AG04449 (cell line): ENCODE data around the gene PPP1CA.

Experiments
- CTCF ChIA-PET: fragments of 350-600 bp; formaldehyde crosslinking; extraction: SDS; loops from one replicate; lab custom pipeline; 2021; ENCODE audit warnings: antibody characterized with exemption; lab: Yijun Ruan, JAX
- POLR2A ChIA-PET: fragments of 400-600, 350-600 bp; formaldehyde crosslinking; extraction: SDS; loops from one replicate; lab custom pipeline; 2020; ENCODE audit warnings: antibody characterized with exemption, inconsistent platforms; lab: Yijun Ruan, JAX
- DNase-seq: peaks from one replicate; pipeline ENCODE4 v3.0.0-alpha.2; 2010; ENCODE audit warnings: low read depth, low spot score
- H3K4me3 ChIP-seq: 2 replicates; pipeline ENCODE4 v1.5.1; 2011; ENCODE audit warnings: low read depth, mild to moderate bottlenecking, control low read depth, low read length
- CTCF ChIP-seq: IDR thresholded peaks from one replicate; pipeline ENCODE4 v1.5.1; 2011; ENCODE audit warnings: mild to moderate bottlenecking, moderate library complexity, low read length, control low read depth, inconsistent platforms; ENCODE audit not compliant: insufficient read depth; ENCODE audit errors: missing control alignments

The PPP1CA gene

GRCh38 chr11:67435031-67435726 is 33.5 kb upstream of the PPP1CA start:
- H3K4me3 ChIP-seq: no peak overlapping the region
- ChIA-PET CTCF (no interaction called here), POLR2A (no interaction called here)
- no peak for TF ChIP-seq CTCF
- DNase-seq: no peak

GRCh38 chr11:67434395-67434881 is 32.8 kb upstream of the PPP1CA start:
- ChIA-PET CTCF (no interaction called here), POLR2A (no interaction called here)
- no peak overlapping the region for H3K4me3 ChIP-seq
- no peak for TF ChIP-seq CTCF
- no peak for DNase-seq

- ChIA-PET POLR2A (no interaction called here), CTCF (no interaction called here)
- DNase-seq: no peak
- no peak for TF ChIP-seq CTCF
- H3K4me3 ChIP-seq: no peak overlapping the region
These were observed 32.1 kb upstream of the PPP1CA start for GRCh38 chr11:67433536-67434394.

- POLR2A ChIA-PET: interaction anchor here (0.7 to 0.8 kb wide), 2 partner anchors 10 to 58 kb away, joined by 3 read pairs; no protein-coding TSS in a partner anchor
- TF ChIP-seq CTCF: no peak
These were observed 31.1 kb upstream of the PPP1CA start for GRCh38 chr11:67432655-67433349.

GRCh38 chr11:67431346-67432249 is 29.9 kb upstream of the PPP1CA start:
- no peak for DNase-seq
- no peak overlapping the region for H3K4me3 ChIP-seq
- ChIA-PET CTCF (no interaction called here), POLR2A (interaction anchor here (0.7 to 1.2 kb wide), 3 partner anchors 11 to 59 kb away, joined by 3 read pairs; partner anchors contain the start of gene PPP1CA)
- no peak for TF ChIP-seq CTCF

More at GRCh38 chr11:67432655-67433349, 31.1 kb upstream of the PPP1CA start:
- H3K4me3 ChIP-seq: no peak overlapping the region
- DNase-seq: no peak
- CTCF ChIA-PET: no interaction called here
